8988T (cell line): ENCODE data around the gene ENPP6.
"Not testable (repeated sequence)": the region's sequence is repeated elsewhere in the genome, so short reads cannot be mapped to it uniquely, and the experiment has no call there.

Source experiments
- DNase-seq: peaks from one replicate; pipeline ENCODE4 v3.0.0; 2011

Gene ENPP6

GRCh38 chr4:184234155-184234554 is 16.5 kb upstream of the ENPP6 start:
- no peak for DNase-seq

- DNase-seq = no peak
Observed at GRCh38 chr4:184232975-184233374, 15.3 kb upstream of the ENPP6 start.

GRCh38 chr4:184232202-184232601 is 14.5 kb upstream of the ENPP6 start:
- DNase-seq = no peak

GRCh38 chr4:184231573-184231972 is 13.9 kb upstream of the ENPP6 start:
- DNase-seq = no peak

- no peak for DNase-seq
Observed at GRCh38 chr4:184228056-184228705, 10.5 kb upstream of the ENPP6 start.

DNA sequence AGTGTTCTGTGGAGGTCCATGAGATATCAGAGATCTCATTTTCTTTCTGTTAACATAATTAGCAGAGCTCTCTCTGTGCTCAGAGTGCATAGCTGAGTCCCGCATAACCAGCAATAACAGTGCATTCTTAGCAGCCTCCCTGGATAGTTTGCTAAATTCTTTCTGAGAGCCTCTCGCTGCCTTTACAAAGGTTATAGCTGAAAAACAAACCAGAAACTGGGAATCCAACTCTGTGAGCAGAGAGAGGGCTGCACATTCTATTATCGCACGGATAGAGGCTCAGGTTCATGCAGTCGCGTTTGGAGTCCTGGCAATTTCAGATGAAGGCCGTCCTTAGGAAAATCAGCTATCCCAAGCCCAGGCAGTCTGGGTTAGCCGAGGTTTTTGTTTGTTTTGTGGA is 1.2 kb downstream of the ENPP6 start:
- DNase-seq = no peak

DNA sequence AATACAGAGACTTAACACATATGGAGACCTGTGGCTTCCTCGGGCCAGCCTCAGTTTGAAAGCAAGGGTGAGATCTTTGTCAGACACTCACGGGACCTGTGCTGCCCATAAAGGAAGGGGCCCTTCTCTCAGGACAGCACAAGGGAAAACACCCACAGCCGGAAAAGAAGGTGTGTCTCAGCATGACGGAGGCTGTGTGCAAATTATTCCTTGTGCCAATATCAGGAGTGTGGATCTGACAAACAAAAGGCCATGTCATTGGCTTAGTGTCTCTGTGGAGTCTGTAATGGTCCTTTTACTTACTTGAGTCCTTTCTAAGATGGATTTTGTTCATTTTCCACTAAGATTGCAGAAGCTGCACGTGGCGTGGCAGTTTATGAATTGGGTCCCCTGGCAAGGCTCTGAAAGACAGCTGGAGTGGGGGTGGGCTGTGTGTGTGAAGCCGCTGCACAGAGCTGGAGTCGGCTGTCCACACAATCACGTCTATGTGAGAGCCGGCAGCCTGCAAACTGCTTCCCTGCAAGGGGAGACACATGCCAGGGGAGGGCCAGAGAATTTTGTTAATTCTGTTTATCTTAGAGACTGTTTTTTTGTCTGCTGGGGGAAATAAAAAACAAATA is 1.9 kb downstream of the ENPP6 start:
- DNase-seq = no peak

DNA sequence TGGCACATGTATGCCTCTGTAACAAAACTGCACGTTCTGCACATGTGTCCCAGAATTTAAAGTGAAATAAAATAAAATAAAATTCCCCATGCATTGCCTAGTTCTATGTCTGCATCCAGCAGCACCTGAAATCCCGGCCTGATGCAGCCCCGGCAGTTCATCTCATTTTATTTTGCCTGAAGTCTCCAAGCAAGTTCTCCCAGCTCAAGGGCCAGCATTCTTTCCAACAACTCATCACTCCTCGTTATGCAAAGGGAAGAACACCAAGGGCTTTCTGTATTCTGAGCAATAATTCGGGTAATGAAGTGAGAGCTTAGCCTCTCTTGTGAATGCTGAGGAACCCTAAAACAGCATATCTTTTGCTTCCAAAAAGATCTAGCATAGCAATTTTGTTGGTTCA is 2.7 kb downstream of the ENPP6 start:
- no peak for DNase-seq

GRCh38 chr4:184207734-184208607 is 9.7 kb downstream of the ENPP6 start:
- not testable (repeated sequence) for DNase-seq

- no peak for DNase-seq
Observed at GRCh38 chr4:184205243-184205642, 12.4 kb downstream of the ENPP6 start.

DNA sequence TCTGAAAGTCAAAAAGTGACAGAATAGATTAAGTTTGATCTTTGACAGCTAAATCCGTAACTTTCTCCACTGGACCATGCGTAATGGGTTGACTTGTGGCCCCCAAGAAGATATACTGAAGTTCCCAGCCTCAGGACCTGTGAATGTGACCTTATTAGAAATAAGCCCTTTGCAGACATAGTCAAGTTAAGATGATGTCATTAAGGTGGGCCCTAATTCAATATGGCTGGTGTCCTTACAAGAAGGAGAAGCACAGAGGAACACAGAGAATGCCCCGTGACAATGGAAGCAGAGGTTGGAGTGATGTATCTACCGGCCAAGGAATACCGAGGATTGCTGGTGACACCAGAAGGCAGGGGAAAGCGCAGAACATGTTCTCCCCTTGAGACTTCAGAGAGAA is 14.4 kb downstream of the ENPP6 start:
- DNase-seq = no peak

- no peak for DNase-seq
Observed at GRCh38 chr4:184201179-184201578, 16.5 kb downstream of the ENPP6 start.

DNA sequence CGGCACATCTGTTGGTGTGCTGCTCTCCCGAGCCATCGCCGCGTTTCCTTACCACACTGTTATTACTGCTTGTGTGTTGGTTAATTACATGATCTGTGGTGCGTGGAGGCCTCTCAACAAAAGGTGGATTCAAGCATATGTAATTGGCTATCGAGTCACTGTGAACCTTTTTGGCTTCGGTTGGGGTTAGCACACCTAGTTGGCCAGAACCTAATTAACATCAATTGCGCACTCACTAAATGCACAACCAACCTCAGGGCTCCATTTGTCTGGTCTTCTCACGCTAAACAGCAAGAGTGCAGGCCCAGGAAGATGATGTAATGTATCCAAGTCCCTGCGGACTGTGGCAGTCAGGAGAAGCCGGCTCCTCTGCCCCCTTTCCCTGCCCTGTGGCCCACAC is 17.4 kb downstream of the ENPP6 start:
- no peak for DNase-seq

DNA sequence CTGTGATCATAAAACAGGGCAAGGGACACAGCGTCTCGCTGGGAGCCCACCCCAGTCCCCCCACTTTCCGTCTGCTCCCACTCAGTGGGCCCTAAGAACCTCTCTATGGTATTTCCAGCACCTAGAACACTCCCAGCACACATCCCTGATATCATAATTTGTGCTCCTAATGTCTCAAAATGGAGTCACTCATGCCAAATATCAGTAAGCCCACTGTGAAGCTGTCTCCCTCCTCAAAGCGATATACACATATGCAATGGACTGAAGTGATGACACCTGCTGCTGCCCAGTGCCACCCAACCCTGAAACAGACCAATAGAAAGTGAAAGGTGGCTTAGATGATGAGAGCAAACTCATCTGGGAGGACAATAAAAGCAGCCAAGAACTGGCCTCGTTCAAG is 17.9 kb downstream of the ENPP6 start:
- no peak for DNase-seq

- DNase-seq = no peak
Observed at GRCh38 chr4:184198190-184198589, 19.5 kb downstream of the ENPP6 start.

GRCh38 chr4:184197536-184198082 is 20.1 kb downstream of the ENPP6 start:
- DNase-seq = no peak

GRCh38 chr4:184196730-184197385 is 20.8 kb downstream of the ENPP6 start:
- no peak for DNase-seq

GRCh38 chr4:184193556-184194525 is 23.8 kb downstream of the ENPP6 start:
- no peak for DNase-seq

GRCh38 chr4:184192933-184193332 is 24.7 kb downstream of the ENPP6 start:
- DNase-seq = no peak

GRCh38 chr4:184191267-184191666 is 26.4 kb downstream of the ENPP6 start:
- DNase-seq = no peak

GRCh38 chr4:184190711-184191110 is 27.0 kb downstream of the ENPP6 start:
- no peak for DNase-seq

GRCh38 chr4:184189966-184190365 is 27.7 kb downstream of the ENPP6 start:
- DNase-seq = no peak
